ENCODE data around the gene MDN1.
"Not testable (repeated sequence)": the region's sequence is repeated elsewhere in the genome, so short reads cannot be mapped to it uniquely, and the experiment has no call there.

Gene MDN1, protein sequence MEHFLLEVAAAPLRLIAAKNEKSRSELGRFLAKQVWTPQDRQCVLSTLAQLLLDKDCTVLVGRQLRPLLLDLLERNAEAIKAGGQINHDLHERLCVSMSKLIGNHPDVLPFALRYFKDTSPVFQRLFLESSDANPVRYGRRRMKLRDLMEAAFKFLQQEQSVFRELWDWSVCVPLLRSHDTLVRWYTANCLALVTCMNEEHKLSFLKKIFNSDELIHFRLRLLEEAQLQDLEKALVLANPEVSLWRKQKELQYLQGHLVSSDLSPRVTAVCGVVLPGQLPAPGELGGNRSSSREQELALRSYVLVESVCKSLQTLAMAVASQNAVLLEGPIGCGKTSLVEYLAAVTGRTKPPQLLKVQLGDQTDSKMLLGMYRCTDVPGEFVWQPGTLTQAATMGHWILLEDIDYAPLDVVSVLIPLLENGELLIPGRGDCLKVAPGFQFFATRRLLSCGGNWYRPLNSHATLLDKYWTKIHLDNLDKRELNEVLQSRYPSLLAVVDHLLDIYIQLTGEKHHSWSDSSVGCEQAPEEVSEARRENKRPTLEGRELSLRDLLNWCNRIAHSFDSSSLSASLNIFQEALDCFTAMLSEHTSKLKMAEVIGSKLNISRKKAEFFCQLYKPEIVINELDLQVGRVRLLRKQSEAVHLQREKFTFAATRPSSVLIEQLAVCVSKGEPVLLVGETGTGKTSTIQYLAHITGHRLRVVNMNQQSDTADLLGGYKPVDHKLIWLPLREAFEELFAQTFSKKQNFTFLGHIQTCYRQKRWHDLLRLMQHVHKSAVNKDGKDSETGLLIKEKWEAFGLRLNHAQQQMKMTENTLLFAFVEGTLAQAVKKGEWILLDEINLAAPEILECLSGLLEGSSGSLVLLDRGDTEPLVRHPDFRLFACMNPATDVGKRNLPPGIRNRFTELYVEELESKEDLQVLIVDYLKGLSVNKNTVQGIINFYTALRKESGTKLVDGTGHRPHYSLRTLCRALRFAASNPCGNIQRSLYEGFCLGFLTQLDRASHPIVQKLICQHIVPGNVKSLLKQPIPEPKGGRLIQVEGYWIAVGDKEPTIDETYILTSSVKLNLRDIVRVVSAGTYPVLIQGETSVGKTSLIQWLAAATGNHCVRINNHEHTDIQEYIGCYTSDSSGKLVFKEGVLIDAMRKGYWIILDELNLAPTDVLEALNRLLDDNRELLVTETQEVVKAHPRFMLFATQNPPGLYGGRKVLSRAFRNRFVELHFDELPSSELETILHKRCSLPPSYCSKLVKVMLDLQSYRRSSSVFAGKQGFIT (N-terminal part only)
- total RNA-seq = 316 to 572 (median 430) reads per million in 9 experiments

- H3K27ac Mint-ChIP-seq = peak within 1 kb of the TSS; percentile 96 to 99
- ATAC-seq (replicated peaks) (peak; percentile 92), DNase-seq (peak; percentile 79 to 82 (median 79))
- peak within 1 kb of the TSS; percentile 93 to 99 for H3K4me3 Mint-ChIP-seq
- H3K4me1 Mint-ChIP-seq (ENCODE audit: low read depth in 2 of 2) = peaks cover 23 to 30% of the 10 kb centered on the region in 2 donors
- no peaks in the 10 kb centered on the region for H3K9me3 Mint-ChIP-seq
- peaks cover 9% of the 10 kb centered on the region for H3K36me3 Mint-ChIP-seq (ENCODE audit: insufficient read depth)
- H3K27me3 Mint-ChIP-seq = no peaks in the 10 kb centered on the region
These were observed at the start of gene MDN1 for GRCh38 chr6:89819336-89820130. TSS of gene MDN1 (minus strand) at chr6:89819794. CDS start at chr6:89819607, 187 bp downstream.

GRCh38 chr6:89866024-89866678, 46.6 kb upstream of the MDN1 start:
- Mint-ChIP-seq H3K4me3 (no peak overlapping the region), H3K27ac (no peak overlapping the region), H3K27me3 (no peaks in the 10 kb centered on the region), H3K9me3 (no peaks in the 10 kb centered on the region), H3K36me3 (ENCODE audit: insufficient read depth) (peaks cover 35% of the 10 kb centered on the region), H3K4me1 (ENCODE audit: low read depth in 2 of 2) (peaks cover 0 to 3% of the 10 kb centered on the region in 2 donors)
- DNase-seq (no peak), ATAC-seq (replicated peaks) (no peak)

DNA sequence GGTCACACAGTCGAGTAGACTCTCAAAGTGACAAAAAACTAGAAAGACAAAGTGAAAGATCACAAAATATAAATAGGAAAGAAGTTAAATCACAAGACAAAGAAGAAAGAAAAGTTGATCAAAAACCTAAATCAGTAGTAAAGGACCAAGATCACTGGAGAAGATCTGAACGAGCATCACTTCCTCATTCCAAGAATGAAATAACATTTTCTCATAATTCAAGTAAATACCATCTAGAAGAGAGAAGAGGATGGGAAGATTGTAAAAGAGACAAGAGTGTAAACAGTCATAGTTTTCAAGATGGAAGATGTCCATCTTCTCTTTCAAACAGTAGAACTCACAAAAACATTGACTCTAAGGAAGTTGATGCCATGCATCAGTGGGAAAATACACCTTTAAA, 43.1 kb upstream of the MDN1 start:
- H3K27ac Mint-ChIP-seq = no peak overlapping the region
- no peaks in the 10 kb centered on the region for H3K27me3 Mint-ChIP-seq
- H3K4me3 Mint-ChIP-seq = no peak overlapping the region
- H3K4me1 Mint-ChIP-seq (ENCODE audit: low read depth in 2 of 2) = no peaks in the 10 kb centered on the region
- ATAC-seq (replicated peaks) = no peak
- H3K36me3 Mint-ChIP-seq (ENCODE audit: insufficient read depth) = peaks cover 53% of the 10 kb centered on the region
- H3K9me3 Mint-ChIP-seq = no peaks in the 10 kb centered on the region
- DNase-seq = no peak

- DNase-seq (no peak), ATAC-seq (replicated peaks) (no peak)
- Mint-ChIP-seq H3K36me3 (ENCODE audit: insufficient read depth) (peaks cover 56% of the 10 kb centered on the region), H3K9me3 (no peaks in the 10 kb centered on the region), H3K4me1 (ENCODE audit: low read depth in 2 of 2) (no peaks in the 10 kb centered on the region), H3K4me3 (no peak overlapping the region), H3K27ac (no peak overlapping the region), H3K27me3 (no peaks in the 10 kb centered on the region)
These were observed 42.7 kb upstream of the MDN1 start for GRCh38 chr6:89862273-89862672.

GRCh38 chr6:89859744-89860143, 40.1 kb upstream of the MDN1 start:
- Mint-ChIP-seq H3K9me3 (no peaks in the 10 kb centered on the region), H3K27ac (no peak overlapping the region), H3K4me1 (ENCODE audit: low read depth in 2 of 2) (no peaks in the 10 kb centered on the region), H3K36me3 (ENCODE audit: insufficient read depth) (peaks cover 75% of the 10 kb centered on the region), H3K4me3 (no peak overlapping the region), H3K27me3 (no peaks in the 10 kb centered on the region)
- DNase-seq = no peak
- no peak for ATAC-seq (replicated peaks)

GRCh38 chr6:89858041-89858440, 38.4 kb upstream of the MDN1 start:
- ATAC-seq (replicated peaks) = no peak
- no peak for DNase-seq
- Mint-ChIP-seq H3K4me3 (no peak overlapping the region), H3K36me3 (ENCODE audit: insufficient read depth) (peaks cover 84% of the 10 kb centered on the region), H3K27ac (no peak overlapping the region), H3K9me3 (no peaks in the 10 kb centered on the region), H3K27me3 (no peaks in the 10 kb centered on the region), H3K4me1 (ENCODE audit: low read depth in 2 of 2) (no peaks in the 10 kb centered on the region)

DNA sequence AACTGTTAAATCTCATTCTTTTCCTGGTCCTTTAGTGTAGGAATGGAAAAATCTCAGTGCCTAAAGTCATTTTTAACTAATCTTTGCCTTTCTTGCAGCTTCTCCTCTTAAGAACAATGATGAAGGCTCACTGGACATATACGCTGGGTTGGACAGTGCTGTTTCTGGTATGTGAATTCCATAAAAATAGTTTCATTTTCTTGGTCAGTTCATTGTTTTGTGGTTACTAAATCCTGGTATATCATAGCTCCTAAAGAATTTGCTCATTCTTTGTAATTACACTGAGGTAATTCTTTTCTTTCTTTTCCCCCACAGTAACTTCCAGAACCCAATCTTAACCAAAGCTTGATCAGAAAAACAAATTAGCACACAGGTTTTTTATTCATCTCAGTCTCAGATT, 33.5 kb upstream of the MDN1 start:
- no peak overlapping the region for H3K27ac Mint-ChIP-seq

DNA sequence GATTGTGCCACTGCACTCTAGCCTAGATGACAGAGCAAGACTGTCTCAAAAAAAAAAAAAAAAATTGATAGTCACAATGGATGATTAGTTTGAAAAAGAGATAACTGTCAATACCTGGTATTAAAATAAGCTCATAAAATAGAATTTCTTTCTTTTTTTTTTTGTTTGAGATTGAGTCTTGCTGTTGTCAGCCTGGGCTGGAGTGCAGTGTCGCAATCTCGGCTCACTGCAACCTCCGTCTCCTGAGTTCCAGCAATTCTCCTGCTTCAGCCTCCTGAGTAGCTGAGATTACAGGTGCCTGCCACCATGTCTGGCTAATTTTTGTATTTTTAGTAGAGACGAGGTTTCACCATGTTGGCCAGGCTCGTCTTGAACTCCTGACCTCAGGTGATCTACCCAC, 27.9 kb upstream of the MDN1 start:
- H3K27me3 Mint-ChIP-seq; H3K9me3 Mint-ChIP-seq; DNase-seq; H3K4me3 Mint-ChIP-seq; ATAC-seq (replicated peaks): not testable (repeated sequence)
- H3K27ac Mint-ChIP-seq = peak overlapping the region in 1 of 2 donors; percentile 62
- H3K4me1 Mint-ChIP-seq (ENCODE audit: low read depth in 2 of 2) = peaks cover 3 to 25% of the 10 kb centered on the region in 2 donors
- H3K36me3 Mint-ChIP-seq (ENCODE audit: insufficient read depth) = peaks cover 38% of the 10 kb centered on the region

More for the DNA sequence above, 33.5 kb upstream of the MDN1 start:
- Mint-ChIP-seq H3K4me1 (ENCODE audit: low read depth in 2 of 2) (peaks cover 0 to 11% of the 10 kb centered on the region in 2 donors), H3K36me3 (ENCODE audit: insufficient read depth) (peaks cover 72% of the 10 kb centered on the region), H3K27me3 (no peaks in the 10 kb centered on the region), H3K9me3 (no peaks in the 10 kb centered on the region), H3K4me3 (no peak overlapping the region)
- DNase-seq = no peak
- ATAC-seq (replicated peaks) = no peak

GRCh38 chr6:89843070-89843469, 23.5 kb upstream of the MDN1 start:
- Mint-ChIP-seq H3K4me3 (no peak overlapping the region), H3K4me1 (ENCODE audit: low read depth in 2 of 2) (peaks cover 16 to 31% of the 10 kb centered on the region in 2 donors), H3K9me3 (no peaks in the 10 kb centered on the region), H3K27ac (peak overlapping the region in 1 of 2 donors; percentile 71), H3K36me3 (ENCODE audit: insufficient read depth) (peaks cover 32% of the 10 kb centered on the region), H3K27me3 (no peaks in the 10 kb centered on the region)
- DNase-seq (no peak), ATAC-seq (replicated peaks) (no peak)

DNA sequence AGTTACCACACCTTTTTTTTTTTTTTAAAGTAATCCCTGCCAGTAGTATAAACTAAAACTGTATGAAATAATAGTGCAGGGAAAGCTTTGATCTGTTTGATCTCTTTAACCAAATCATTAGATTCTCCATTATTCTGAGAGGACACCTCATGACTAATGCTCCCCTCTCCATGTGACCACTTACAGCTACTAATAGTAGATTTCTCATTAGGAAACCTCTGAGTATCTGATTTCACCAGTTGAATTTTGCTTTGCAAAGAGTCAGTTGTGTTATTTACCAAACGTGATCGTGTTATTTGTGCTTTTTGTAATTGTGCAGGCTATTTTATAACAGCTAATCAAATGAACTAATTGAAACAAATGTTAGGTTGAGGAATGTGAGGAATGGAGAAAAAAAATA, 22.6 kb upstream of the MDN1 start:
- peak overlapping the region in 1 of 2 donors; percentile 71 for H3K27ac Mint-ChIP-seq
- H3K27me3 Mint-ChIP-seq = no peaks in the 10 kb centered on the region
- H3K9me3 Mint-ChIP-seq = no peaks in the 10 kb centered on the region
- peaks cover 29% of the 10 kb centered on the region for H3K36me3 Mint-ChIP-seq (ENCODE audit: insufficient read depth)
- H3K4me1 Mint-ChIP-seq (ENCODE audit: low read depth in 2 of 2) = peaks cover 16 to 31% of the 10 kb centered on the region in 2 donors
- DNase-seq (no peak), ATAC-seq (replicated peaks) (no peak)
- H3K4me3 Mint-ChIP-seq = peak overlapping the region in 1 of 2 donors; percentile 29

- Mint-ChIP-seq H3K9me3 (no peaks in the 10 kb centered on the region), H3K4me3 (no peak overlapping the region), H3K27ac (peak overlapping the region; percentile 46), H3K36me3 (ENCODE audit: insufficient read depth) (peaks cover 20% of the 10 kb centered on the region), H3K4me1 (ENCODE audit: low read depth in 2 of 2) (peaks cover 30 to 43% of the 10 kb centered on the region in 2 donors), H3K27me3 (no peaks in the 10 kb centered on the region)
- DNase-seq = no peak
- no peak for ATAC-seq (replicated peaks)
These were observed 20.9 kb upstream of the MDN1 start for GRCh38 chr6:89840538-89840937.

GRCh38 chr6:89836639-89837222, 17.1 kb upstream of the MDN1 start:
- H3K9me3 Mint-ChIP-seq = no peaks in the 10 kb centered on the region
- peak overlapping the region; percentile 75 to 90 for H3K27ac Mint-ChIP-seq
- peaks cover 36 to 37% of the 10 kb centered on the region in 2 donors for H3K4me1 Mint-ChIP-seq (ENCODE audit: low read depth in 2 of 2)
- no peaks in the 10 kb centered on the region for H3K27me3 Mint-ChIP-seq
- H3K36me3 Mint-ChIP-seq (ENCODE audit: insufficient read depth) = peaks cover 34% of the 10 kb centered on the region
- peak overlapping the region; percentile 23 to 27 for H3K4me3 Mint-ChIP-seq
- ATAC-seq (replicated peaks) (no peak), DNase-seq (no peak)

Data from effector memory CD8-positive, alpha-beta T cell (primary cell).